GM19463 (cell line): ENCODE data around the gene DUSP15.
"Not testable (repeated sequence)": the region's sequence is repeated elsewhere in the genome, so short reads cannot be mapped to it uniquely, and the experiment has no call there.

ENCODE experiments used
- ATAC-seq: cut with Tn5 transposase; IDR thresholded peaks from one replicate; pipeline ENCODE4 v1.9.1; 2021; ENCODE audit warnings: mild to moderate bottlenecking, moderate library complexity; ENCODE audit not compliant: unreplicated experiment

Gene DUSP15

DNA sequence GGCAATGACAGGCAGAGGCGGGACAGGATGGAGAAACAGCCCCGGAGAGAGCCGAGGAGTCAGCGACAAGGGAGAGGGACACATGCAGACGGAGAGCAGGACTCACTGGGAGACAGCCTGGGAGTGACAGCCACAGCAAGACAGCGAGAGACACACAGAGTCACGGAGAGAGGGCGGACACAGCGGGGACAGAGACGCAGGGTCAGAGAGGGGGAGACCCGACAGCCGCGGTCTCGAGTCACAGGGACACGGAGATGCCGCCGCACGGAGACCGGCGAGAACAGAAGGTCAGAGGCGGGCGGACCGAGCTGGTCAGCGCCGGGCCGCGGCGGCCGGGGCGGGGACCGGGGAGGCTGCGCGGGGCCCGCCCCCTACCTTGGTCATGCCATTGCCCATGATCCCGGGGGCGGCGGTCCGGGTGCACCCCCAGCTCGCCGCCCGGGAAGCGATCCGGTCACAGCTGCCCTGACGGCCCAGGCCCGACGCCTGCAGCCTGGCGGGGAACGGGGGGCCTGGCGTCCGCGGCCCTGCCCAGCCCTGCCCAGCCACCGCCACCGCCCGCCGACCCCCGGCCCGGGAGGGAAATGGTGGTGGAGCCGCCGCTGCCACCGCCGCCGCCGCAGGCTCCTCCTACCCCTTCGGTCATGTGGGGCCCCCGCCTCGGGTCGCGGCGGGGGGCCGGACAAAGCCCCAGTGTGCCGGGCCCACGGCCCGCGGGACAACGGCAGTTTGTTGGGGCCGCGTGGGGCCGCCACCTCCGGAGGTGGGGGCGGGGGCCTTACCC, at the start of gene DUSP15, which contains the start of gene TTLL9:
DUSP15 (minus strand) TSS at position 586 of the 784 bp plus-strand sequence; CDS start at position 396, 190 bp downstream.
TTLL9 (plus strand) TSS at position 693 of the 784 bp plus-strand sequence. CDS start 493 bp downstream, outside the sequence.
- ATAC-seq, result no peak

- ATAC-seq, result no peak
These were observed 49.3 kb upstream of the DUSP15 start for GRCh38 chr20:31919410-31920155.

- ATAC-seq, result no peak
These were observed 48.3 kb upstream of the DUSP15 start for GRCh38 chr20:31918466-31919105.

GRCh38 chr20:31917962-31918412, 47.7 kb upstream of the DUSP15 start:
- not testable (repeated sequence) for ATAC-seq

DNA sequence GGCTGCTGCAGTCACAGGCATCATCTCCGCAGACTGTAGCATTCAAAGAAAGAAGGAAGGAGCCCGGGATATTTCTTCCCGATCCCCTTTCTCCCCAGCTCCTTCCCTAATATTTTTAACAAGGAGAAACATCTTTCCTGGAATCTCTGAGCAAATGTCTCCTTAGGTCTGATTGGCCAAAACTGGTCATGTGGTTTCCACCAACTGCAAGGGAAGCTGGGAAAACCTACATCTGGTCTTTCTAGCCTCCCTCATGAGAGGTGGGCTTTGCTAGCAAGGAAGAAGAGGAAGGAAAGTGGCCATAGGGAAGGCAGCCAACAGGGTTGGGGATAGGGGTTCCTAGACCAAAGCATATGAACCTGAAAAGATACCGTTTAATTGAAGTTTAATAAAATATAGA, 46.4 kb upstream of the DUSP15 start:
- no peak for ATAC-seq

- no peak for ATAC-seq
These were observed 45.4 kb upstream of the DUSP15 start for GRCh38 chr20:31915491-31916280.

DNA sequence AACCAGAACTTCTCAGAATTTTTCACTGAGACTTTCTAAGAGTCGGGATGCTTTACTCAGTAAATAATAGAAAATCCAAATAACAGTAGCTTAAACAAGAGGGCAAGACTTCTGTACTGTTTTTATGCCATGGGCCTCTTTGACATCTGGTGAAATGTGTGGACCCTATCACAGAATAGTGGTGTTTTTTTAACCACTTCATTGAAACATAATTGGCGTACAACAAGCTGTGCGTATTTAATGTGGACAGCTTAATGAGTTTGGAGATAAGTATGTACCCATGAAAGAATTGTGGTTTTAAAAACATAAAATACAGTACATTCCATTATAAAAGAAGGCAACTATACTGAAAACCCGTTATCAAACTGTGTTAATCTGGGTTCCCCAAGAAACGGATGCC, 43.8 kb upstream of the DUSP15 start:
- ATAC-seq, result no peak

DNA sequence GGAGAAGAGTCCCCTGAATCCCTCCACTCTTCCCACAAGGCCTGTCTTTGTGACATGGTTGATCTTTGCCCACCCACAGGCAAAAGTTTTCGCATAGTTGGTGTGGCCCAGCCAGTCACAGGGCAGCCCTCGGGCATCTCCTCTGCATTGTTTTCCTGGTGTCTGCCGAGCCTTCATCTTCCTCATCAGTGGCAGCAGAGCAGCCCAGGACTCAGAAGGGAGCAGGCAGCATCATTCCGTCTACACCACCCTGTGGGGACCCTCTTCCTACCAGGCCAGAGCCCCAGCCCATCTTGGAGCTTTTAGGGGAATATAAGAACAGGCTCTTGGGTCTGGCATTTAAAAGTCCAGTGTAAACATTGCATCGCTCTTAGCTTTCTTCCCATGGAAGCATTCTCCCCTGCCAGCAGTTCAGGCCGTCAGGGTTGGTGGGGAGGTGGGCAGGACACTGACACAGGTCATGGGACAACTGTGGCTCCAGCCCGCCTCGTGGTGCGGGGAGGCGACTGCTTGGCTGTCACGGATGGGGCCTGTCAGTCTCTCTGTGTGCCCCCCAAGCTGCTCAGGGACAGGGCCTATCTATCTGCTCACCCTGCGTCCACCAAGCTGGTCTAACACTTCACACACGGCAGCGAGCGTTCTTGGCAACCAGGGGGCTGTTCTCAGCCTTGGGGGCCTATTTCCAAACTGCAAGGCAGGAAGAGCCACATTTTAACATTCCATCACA, 43.3 kb upstream of the DUSP15 start:
- no peak for ATAC-seq

DNA sequence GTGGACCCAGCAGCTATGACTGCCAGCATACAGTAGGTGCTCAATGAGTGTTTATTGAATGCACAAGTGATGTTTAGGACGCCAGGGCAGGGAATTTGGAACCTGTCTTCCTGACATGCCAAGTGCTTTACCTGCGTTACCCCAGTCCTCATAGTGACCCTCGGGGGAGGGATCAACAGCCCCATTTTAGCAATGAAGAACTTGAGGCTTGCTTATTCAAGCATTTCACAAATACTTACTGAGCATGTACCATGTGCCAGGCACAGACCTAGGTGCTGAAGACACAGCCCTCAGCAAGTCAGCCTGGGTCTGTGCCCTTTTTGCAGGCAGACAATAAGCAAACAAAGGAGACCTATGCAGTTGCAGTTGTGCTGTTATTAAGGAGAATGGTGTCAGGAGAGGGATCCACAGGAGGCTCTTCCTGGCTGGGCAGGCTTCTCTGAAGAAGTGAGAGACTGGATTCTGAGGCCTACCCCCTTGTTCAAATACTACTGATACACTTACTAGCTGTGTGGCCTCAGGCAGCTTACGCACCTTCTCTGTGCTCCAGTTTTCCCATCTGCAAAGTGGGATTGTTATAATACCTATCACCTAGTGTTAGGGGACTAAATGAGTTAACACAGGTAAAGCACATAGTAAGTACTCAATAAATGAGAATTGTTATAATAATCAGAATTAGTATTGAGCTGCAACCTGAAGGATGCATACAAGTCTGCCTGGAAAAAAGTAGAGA, 39.9 kb upstream of the DUSP15 start:
- no peak for ATAC-seq

DNA sequence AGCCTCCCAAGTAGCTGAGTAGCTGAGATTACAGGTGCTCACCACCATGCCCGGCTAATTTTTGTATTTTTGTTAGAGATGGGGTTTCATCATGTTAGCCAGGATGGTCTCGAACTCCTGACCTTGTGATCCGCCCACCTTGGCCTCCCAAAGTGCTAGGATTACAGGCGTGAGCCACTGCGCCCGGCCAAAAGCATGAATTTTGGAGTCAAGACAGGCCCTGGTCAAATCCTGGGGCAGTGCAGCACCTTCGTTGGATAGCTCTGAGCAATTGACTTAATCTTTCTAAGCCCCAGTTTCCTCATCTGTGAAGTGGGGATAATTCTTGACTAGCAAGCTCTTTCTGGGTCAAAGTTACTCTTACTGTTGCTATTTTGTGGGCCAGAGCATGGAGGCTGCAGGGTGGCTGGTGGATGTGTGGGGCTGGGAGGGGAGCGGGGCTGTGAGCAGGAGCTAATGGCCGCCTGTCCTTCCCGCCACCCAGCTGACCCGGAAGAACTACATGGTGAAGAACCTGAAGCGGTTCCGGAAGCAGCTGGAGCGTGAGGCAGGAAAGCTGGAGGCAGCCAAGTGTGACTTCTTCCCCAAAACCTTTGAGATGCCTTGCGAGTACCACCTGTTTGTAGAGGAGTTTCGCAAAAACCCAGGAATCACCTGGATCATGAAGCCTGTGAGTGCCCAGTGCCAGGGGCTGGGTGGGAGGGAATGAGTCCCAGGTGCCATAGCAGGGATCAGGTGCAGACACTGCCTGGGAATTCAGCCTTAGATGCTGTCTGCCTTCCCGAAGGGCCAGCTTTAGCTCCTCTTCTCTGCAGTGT, 39.1 kb upstream of the DUSP15 start:
- ATAC-seq, result no peak

DNA sequence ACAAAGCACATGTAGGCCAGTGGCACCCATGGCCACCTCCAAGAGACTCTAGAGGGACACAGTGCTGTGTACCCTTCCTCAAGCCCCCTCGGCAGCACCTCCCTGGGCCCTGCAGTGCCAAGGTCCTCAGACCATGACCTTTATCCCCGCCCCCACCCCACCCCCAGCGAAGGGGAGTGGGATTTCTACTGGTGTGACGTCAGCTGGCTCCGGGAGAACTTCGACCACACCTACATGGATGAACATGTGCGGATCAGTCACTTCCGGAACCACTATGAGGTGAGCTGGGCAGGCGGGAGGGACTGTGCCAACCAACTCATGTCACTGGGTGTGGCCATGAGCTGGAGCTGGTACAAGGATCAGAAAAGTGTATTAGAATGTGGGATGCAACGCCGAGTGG, 38.1 kb upstream of the DUSP15 start:
- no peak for ATAC-seq

DNA sequence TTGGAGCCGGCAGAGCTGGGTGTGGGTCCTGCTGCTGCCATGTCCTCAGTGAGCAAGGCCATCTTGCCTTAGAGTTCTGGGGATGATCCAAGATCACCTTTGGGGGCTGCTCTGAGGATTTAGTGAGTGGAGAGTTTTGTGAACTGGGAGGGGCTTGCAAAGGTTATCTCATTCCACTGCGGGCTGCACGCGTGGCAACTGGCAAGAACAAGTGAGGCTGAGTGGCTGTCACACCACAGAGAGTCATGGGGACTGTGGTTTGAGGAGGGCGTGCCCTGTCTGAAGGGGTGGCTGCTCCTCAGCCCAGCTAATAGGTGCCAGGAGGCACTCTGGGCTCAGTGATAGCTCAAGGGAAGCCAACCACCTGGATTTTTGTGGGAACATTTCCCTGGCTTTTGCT, 37.7 kb upstream of the DUSP15 start:
- no peak for ATAC-seq

DNA sequence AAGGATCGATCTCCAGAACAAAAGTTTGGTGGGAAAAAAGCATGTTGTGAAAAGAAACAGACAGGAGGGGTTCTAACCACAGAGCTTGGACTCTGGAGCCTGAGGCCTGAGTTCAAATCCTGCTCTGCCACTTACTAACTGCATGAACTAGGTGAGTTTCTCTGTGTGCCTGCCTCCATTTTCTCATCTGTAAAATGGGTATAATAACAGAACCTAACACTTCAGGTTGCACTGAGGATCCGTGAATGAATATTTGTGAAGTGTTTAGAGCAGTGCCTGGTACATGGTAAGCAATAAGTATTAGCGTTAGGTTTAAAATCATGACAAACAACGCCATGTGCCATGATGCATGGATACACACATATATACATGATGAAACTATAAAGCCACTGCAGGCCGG, 36.7 kb upstream of the DUSP15 start:
- no peak for ATAC-seq

DNA sequence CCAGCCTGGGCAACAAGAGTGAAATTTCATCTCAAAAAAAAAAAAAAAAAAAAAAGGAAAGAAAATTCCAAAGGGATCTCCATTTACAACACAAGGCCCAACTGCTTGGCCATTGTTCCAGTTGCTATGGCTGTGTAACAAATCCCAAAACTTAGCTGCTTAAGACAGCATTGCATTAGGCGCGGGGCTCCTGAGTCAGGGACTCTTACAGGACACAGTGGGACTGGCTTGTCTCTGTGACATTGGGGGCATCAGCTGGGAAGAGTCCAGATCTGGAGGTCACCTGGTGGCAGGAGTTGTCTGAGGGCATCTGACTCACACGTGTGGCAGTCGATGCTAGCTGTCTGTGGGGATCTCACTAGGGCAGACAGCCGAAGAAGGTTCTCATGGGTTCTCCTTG, 35.7 kb upstream of the DUSP15 start:
- no peak for ATAC-seq

DNA sequence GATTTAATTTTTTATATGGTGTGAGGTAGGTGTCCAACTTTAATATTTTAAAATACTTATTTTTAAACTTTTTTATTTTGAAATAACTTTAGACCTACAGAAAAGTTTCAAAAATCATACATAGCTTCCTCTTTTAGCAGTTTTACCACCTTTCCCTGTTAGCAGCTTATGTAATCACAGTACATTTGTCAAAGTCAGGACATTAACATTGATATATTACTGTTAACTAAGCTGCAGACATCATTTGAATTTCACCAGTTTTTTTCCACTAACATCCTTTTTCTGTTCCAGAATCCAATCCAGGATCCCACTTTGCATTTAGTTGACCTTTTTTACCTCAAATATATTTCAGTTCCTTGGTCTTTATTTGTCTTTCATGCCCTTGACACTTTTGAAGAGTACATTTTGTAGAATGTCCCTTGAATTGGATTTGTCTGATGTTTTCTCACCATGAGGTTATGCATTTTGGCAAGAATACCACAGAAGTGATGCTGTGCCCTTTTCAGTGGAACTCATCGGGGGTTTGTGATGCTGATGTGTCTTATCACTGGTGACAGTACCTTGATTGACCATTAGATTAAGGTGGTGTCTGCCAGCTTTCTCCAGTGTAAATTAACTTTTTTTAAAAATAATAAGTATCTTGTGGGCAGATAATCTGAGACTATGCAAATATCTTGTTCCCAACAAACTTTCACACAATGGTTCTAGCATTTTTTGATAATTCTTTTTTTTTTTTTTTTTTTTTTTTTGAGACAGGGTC, 33.5 kb upstream of the DUSP15 start:
- no peak for ATAC-seq

DNA sequence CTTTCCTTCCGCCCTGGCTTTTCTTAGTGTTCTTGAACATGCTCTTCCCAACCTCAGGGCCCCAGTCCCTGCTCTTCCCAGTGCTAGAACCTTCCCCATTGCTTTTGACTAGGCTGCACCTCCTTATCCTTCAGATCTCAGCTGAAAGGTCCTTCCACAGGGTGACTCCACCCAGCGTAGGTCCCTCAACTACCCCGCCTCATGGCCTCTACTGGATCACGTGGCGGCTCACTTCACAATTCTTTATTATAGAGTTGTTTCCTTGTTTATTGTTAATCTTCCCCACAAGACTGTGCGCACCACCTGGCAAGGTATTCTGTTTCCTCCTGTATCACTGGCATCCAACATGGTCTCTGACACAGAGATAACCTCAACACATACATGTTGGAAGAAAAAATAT, 31.3 kb upstream of the DUSP15 start:
- ATAC-seq, result no peak

GRCh38 chr20:31897541-31897940, 27.2 kb upstream of the DUSP15 start:
- ATAC-seq, result no peak

- no peak for ATAC-seq
These were observed 25.7 kb upstream of the DUSP15 start for GRCh38 chr20:31896049-31896448.
